Measurements from ENCODE around the gene MAST2.

DNA sequence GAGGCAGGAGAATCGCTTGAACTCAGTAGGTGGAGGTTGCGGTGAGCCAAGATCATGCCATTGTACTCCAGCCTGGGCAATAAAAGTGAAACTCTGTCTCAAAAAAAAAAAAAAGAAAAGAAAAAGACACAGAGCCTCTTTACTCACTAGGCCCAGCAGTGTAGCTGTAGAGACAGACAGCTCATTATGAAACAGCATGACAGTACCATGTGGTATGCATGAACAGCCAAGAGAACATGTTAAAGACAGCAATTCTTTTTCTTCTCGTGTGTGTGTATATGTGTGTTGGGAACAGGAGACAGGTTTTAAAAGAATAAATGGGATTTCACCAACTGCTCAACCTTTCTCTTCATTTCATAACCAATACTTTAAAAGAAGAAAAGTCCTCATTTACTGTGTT lies 210.2 kb downstream of the MAST2 start:
- TF ChIP-seq YY1 (IDR thresholded peaks at IDR 0.05; ENCODE audit: insufficient read depth, insufficient read length) (no peak), ZNF274 (IDR thresholded peaks at IDR 0.05; ENCODE audit: low read depth, low read length) (no peak)

All from NT2/D1 (cell line).